NOMO-1 (cell line): ENCODE data around the gene FAAP100.

Source experiments
- DNase-seq, 2 experiments: peaks; one replicate each; lab custom pipeline; 2025; ENCODE audit not compliant: unreplicated experiment in 2 of 2; lab: John Stamatoyannopoulos, UW

Gene FAAP100

GRCh38 chr17:81513753-81514488 is 38.2 kb downstream of the FAAP100 start:
- peak; percentile 50 to 67 for DNase-seq

GRCh38 chr17:81513372-81513752 is 38.8 kb downstream of the FAAP100 start:
- peak; percentile 67 to 73 for DNase-seq

DNA sequence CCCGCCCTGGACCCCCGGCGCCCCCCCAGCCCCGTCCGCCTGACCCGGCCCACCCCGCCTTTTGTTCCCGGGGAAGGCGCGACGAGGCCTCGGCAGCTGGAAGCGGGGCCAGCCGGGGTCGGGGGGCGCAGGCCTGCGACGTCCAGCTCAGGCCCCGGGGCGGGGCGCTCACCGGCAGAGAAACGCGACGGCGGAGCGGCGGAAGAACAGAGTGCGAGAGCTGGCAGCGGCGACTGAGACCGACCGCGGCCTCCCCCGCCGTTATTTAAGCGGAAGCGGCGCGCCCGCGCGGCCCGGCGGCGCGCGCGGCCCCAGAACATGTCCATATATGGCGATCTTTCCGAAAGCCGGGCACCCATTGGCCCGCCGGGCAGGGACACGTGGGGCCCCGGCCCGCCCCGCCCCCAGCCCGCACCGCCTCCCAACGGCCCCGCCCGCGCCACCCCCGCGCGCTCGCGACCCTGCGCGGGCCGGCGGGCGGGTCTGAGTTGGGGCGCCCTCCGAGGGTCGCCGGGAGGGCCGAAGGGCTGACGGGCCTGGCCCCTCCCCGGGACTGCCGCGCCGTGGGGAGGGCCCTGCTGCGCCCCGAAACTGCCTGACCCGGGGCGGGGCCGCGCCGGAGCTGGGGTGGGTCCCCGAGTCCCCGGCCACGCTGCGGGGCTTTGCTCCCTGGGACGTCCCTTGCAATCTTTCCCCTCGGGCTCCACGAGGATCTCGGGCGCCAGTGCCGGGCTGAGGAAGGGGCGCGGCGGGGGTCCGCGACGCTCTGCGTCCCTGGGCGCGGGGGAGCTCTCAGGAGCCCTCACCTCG is 39.4 kb downstream of the FAAP100 start, which contains the start of gene ACTG1:
TSS of gene ACTG1 (minus strand) at position 238 of the 810 bp plus-strand sequence. CDS start 445 bp downstream, outside the sequence.
- DNase-seq: peak; percentile 84 to 93

- DNase-seq: peak in 1 of 2 experiments; percentile 36
Measured at GRCh38 chr17:81511804-81512561, 40.2 kb downstream of the FAAP100 start.

GRCh38 chr17:81511554-81511803 is 40.7 kb downstream of the FAAP100 start:
- DNase-seq: no peak

DNA sequence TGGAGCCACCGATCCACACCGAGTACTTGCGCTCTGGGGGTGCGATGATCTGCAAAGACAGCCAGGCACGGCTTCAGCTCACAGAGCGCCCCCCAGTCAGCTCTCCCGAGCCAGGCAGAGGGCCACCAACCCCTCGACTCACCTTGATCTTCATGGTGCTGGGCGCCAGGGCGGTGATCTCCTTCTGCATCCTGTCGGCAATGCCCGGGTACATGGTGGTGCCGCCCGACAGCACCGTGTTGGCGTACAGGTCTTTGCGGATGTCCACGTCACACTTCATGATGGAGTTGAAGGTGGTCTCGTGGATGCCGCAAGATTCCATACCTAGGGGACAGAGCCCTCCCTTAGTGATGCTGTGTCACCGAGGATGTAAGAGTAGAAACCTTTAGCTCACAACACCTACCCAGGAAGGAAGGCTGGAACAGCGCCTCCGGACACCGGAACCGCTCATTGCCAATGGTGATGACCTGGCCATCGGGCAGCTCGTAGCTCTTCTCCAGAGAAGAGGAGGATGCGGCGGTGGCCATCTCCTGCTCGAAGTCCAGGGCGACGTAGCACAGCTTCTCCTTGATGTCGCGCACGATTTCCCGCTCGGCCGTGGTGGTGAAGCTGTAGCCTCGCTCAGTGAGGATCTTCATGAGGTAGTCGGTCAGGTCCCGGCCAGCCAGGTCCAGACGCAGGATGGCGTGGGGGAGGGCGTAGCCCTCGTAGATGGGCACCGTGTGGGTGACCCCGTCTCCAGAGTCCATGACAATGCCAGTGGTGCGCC is 41.2 kb downstream of the FAAP100 start:
- no peak for DNase-seq

DNA sequence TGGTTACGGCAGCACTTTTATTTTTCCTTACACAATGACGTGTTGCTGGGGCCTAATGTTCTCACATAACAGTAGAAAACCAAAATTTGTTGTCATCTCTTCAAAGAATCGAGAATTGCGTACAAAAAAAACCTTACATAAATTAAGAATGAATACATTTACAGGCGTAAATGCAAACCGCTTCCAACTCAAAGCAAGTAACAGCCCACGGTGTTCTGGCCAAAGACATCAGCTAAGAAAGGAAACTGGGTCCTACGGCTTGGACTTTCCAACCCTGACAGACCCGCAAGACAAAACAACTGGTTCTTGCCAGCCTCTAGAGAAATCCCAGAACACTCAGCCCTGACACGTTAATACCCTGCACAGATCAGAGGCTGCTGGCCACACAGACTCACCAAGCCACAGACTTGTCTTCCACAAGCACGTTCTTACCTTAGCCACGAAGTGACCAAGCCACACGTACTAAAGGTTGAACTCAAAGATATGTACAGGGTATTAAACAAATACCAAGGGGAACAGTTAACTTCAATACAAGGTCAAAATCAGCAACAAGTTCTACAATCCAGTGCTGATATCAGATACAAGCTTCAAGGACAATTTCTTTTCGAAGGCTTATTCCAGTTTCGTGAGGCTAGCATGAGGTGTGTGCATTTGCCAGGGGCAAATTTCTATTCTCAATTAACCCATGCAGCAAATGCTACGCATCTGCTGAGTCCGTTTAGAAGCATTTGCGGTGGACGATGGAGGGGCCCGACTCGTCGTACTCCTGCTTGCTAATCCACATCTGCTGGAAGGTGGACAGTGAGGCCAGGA is 42.0 kb downstream of the FAAP100 start:
- no peak for DNase-seq

GRCh38 chr17:81509207-81509971 is 42.8 kb downstream of the FAAP100 start:
- peak; percentile 19 to 40 for DNase-seq

GRCh38 chr17:81508639-81509206 is 43.4 kb downstream of the FAAP100 start:
- DNase-seq: peak in 1 of 2 experiments; percentile 42

DNA sequence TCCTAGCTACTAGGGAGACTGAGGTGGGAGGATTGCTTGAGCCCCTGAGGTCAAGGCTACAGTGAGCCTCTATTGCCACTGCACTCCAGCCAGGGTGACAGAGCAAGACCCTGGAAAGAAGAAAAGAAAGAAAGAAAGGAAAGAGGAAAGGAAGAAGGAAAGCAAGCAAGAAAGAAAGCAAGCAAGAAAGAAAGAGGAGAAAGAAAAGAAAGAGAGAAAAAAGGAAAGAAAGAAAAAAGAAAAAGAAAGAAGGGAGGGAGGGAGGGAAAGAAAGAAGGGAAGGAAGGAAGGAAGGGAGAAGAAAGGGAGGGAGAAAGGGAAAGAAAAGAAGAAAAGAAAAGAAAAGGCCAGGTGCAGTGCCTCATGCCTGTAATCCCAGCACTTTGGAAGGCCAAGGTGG is 48.5 kb downstream of the FAAP100 start:
- no peak for DNase-seq

- DNase-seq: no peak
Measured at GRCh38 chr17:81502471-81503017, 49.6 kb downstream of the FAAP100 start.

- DNase-seq: no peak
Measured at GRCh38 chr17:81500047-81500446, 52.1 kb downstream of the FAAP100 start.

DNA sequence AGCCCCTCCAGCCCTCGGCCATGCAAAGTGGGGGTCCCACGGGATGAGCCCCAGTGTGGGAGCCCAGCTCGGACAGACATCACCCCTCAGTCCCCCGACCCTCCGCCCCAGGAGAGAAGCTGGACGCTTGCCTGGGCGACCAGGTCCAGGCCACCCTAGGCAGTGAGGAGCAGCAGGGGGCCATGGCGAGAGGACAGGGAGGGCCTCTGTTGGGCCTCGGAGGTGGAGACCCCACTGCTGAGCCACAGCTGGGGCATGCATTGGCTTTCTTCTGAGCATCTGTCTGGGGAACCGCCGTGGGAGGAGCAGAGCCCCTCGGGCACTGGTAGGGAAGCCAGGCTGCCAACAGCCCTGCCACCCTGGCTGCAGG is 52.6 kb downstream of the FAAP100 start:
- no peak for DNase-seq

DNA sequence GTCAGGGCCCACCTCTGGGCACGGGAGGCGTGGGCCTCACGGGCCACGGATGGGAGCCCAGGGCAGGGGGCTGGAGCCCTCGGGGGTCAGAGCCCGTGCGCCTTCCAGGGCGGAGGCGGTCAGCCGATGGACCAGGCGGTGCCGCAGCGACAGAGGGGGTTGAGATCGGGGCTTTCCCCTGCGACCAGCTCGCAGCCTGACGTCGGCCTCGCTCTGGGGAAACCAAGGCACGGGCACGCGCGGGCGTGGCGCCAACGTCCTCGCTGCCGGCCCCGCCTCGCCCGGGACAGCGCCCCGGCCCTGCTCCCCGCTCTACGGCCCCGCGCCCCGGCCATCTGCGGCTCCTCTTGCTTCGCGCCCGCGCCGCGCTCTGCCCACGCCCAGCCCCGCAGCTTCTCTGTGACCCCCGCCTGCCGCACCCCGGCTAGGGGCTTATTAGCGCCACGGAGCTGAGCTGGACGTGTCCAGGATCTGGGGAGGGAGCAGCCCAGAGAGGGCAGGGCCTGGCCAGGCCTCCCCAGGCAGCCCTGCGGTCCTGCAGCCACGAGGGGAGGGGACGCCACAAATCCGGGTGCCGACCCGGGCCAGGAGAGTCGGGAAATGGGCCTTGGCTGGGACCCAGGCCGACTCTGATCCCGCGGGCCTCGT is 53.1 kb downstream of the FAAP100 start:
- no peak for DNase-seq

DNA sequence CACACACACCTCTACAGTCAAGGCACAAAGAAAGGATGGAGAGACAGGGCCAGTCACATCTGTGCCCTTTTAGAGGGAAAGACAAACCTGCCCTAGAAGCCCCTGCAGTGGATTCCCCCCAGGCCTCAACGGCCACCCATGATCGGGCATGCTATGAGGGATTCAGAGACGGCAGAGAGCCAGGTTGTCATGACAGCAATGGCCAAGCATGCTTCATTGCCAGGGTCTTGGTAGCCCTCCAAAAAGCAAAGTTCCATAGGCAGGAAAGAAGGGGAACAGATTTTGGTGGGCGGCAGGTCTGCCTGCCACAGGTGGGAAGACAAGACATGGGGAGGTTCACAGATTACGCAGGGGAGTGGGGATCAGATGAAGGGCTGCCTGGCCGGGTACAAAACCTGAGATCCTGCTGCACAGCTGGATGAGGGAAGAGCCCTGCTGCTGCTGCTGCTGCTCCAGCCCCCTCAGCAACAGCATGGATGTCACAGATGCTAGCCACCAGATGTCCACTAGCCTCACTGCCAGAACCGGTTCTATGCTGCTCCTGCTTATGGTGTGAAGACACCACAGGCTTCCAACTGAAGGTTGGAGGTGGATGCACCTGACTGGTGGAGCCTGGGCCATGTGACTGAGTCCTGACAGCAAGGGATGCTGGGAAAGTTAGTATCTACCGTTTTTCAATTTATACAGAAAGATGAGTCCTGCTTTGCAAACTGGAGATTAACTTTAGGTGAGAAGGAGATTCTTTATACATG is 57.4 kb downstream of the FAAP100 start:
- DNase-seq: no peak

- DNase-seq: no peak
Measured at GRCh38 chr17:81493198-81494038, 58.7 kb downstream of the FAAP100 start.

GRCh38 chr17:81492706-81493105 is 59.4 kb downstream of the FAAP100 start:
- DNase-seq: no peak
